Omental fat pad (tissue), 4 donors: ENCODE results near the gene PCTP. TPM values are rescaled to one million over a fixed set of nuclear protein-coding genes. Genes with fewer than 3 reads are reported as not detected.

ENCODE experiments used
- ATAC-seq: fragments of 150-250 bp; one replicate; pipeline ENCODE4 v1.9.1; 2016; ENCODE audit warnings: mild to moderate bottlenecking, moderate library complexity; ENCODE audit not compliant: low FRiP score
- DNase-seq: peaks from one replicate; pipeline ENCODE4 v3.0.0-alpha.2; 2019; ENCODE audit warnings: low spot score
- CTCF ChIP-seq, 3 donors: fragments of 450-650 bp; IDR thresholded peaks; one replicate each; pipeline ENCODE4 v1.5.1; 2016 to 2017; ENCODE audit warnings: antibody characterized with exemption in 3 of 3, mild to moderate bottlenecking in 3 of 3, moderate library complexity in 2 of 3
- total RNA-seq, 4 donors: library from RNA; depleted of rRNA; stranded (reverse); fragments of >200 nt; gene quantifications; one replicate each; pipeline ENCODE4 v1.1.0, GENCODE V29; 2016

The PCTP gene
- total RNA-seq, 4 donors from 2014 or later: 16.0 to 41.9 (median 25.0) TPM

- ATAC-seq (no peak), DNase-seq (no peak)
- TF ChIP-seq CTCF (IDR thresholded peaks at IDR 0.05): no peak
Measured at GRCh38 chr17:55727920-55728319, 22.9 kb upstream of the PCTP start.

DNA sequence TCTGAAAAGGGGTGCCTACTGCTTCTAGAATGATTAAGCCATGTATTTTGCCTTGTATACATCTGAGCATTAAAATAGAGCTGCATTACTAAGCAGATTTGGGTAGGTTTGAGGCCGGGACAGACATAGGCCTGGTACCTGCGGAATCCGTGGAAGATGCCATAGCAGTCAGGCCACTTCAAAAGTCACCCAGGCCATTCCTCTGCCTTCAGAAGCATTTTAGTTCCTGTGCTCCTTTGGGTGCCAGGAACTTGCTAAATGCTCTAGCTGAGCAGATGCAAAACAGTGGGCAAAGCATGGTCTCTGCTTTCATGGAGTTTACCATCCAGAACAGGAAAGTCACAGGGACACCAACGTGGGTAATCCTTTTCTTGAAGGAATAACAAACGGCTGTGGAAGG is 22.5 kb upstream of the PCTP start:
- no peak for TF ChIP-seq CTCF (IDR thresholded peaks at IDR 0.05)
- DNase-seq: no peak
- no peak for ATAC-seq

- ATAC-seq: no peak
- DNase-seq: no peak
- TF ChIP-seq CTCF (IDR thresholded peaks at IDR 0.05): no peak
Measured at GRCh38 chr17:55728833-55729232, 22.0 kb upstream of the PCTP start.

GRCh38 chr17:55729484-55729883 is 21.4 kb upstream of the PCTP start:
- no peak for ATAC-seq
- no peak for DNase-seq
- no peak for TF ChIP-seq CTCF (IDR thresholded peaks at IDR 0.05)

DNA sequence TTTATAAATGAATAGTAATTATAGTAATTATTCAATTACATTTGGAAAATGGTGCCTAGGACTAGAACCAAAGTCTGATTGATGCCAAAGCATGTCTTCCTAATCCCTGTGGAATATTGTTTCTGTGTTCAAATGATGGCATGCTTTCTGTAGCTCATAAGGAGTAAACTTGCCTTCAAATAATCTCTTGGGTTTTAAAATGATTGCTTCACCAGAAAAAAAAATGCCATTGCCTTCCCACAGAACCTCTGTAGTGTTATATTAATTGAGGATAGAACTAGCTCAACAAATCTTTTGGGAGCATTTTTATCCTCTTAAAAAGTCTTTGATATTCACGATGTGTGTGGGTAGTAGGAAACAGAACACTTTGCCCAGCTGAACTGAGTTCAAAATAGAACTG is 20.5 kb upstream of the PCTP start:
- TF ChIP-seq CTCF (IDR thresholded peaks at IDR 0.05): no peak
- no peak for DNase-seq
- no peak for ATAC-seq

DNA sequence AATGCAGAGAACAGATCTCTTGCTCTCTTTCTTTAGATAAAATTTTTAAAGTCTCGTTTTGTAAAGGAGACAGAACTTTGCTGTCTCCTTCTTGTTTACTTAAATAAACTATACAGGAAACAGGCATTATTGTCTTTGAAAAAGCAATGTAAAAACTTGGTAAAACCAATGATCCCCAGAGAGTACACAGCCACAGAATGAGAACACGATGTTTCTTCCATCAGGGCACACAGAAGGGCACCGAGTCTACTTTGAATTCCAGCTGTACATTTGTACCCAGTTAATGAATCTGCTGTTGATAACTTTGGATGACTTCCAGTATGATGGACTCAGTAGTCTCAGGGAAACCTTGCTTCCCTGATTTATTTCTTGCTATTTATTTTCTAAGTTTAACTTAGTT is 20.0 kb upstream of the PCTP start:
- TF ChIP-seq CTCF (IDR thresholded peaks at IDR 0.05): no peak
- no peak for ATAC-seq
- DNase-seq: no peak

DNA sequence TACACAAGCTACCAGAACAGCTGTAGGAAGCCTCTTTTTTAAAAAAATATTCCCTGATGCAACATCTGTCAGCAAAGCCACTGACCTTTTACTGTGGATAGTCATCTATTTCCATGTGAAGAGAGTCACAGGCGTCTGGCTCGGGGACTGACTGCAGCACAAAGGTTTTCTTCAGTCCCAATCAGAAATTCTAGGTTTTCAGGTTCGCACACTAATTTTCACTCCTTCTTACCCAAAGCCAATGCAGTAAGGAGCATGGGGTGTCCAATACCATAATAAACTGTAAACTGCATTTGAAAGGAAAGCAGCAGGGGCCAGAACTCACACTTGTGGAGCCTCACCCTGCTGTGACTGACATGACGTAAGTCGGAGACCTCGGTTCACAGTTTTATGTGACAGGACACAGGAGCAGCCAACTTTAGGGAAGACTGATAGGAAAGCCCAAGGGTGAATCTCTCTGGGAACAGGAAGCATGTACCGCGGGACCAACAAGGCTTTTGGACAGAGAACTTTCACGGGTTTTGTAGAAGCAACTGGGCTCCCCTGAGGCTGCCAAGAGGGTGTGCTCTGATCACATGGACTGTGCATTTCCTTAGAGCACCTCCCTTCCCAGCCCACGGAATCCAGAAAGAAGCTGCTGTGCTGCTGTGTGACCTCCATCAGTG is 19.1 kb upstream of the PCTP start:
- no peak for DNase-seq

More for the DNA sequence above, 19.1 kb upstream of the PCTP start:
- no peak for TF ChIP-seq CTCF (IDR thresholded peaks at IDR 0.05)
- peak; percentile 53 for ATAC-seq
